GM06990 (cell line): Measurements from ENCODE around the gene LY6G6D.

Source experiments
- DNase-seq: peaks from one replicate; pipeline ENCODE4 v3.0.0-alpha.2; 2011; ENCODE audit not compliant: insufficient read length; ENCODE audit errors: extremely low read depth
- H3K27me3 ChIP-seq: replicated peaks from 2 replicates; pipeline ENCODE4 v1.6.0; 2011; ENCODE audit warnings: low read length; ENCODE audit not compliant: control insufficient read depth, insufficient read depth
- H3K36me3 ChIP-seq: 2 replicates; pipeline ENCODE4 v1.5.1; 2011; ENCODE audit warnings: low read length; ENCODE audit not compliant: control insufficient read depth, insufficient read depth
- H3K4me3 ChIP-seq: replicated peaks from 2 replicates; pipeline ENCODE4 v1.5.1; 2011; ENCODE audit warnings: low read depth, mild to moderate bottlenecking, control low read depth, low read length
- TF ChIP-seq, protein P1 (sequence below): IDR thresholded peaks from 2 replicates; pipeline ENCODE4 v1.5.1; 2011; ENCODE audit warnings: low read length, control low read depth, mild to moderate bottlenecking, inconsistent platforms; ENCODE audit not compliant: insufficient read depth, poor library complexity, severe bottlenecking

Gene LY6G6D

DNA sequence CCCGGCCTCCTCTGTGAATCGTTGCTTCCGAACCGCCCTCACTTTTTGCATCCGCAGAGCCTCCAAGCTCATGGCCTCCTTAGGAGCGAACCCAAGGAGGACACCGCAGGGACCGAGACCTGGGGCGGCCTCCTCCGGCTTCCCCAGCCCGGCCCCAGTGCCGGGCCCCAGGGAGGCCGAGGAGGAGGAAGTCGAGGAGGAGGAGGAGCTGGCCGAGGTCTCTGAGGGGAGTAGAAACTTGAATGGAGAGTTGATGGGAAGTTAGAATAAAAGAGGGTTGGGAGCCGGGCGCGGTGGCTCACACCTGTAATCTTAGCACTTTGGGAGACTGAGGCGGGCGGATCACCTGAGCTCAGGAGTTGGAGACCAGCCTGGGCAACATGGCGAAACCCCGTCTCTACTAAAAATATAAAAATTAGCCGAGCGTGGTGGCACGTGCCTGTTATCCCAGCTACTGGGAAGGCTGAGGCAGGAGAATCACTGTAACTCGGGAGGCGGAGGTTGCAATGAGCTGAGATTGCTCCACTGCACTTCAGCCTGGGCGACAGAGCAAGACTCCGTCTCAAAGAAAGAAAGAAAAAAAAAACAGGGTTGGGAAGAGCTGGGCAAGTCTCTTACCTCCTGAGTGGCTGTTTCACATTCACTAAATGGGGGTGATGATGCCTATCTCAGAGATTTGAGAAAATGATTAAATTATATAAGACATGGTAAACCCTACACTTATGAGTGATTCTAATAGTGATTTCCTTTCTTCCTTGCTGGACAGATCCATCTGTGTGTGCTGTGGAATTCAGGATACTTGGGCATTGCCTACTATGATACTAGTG, 25.5 kb downstream of the LY6G6D start:
- Histone ChIP-seq H3K4me3 (peak overlapping the region; percentile 91), H3K36me3 (peaks cover 6% of the 10 kb centered on the region), H3K27me3 (no peaks in the 10 kb centered on the region)
- TF ChIP-seq, protein P1, sequence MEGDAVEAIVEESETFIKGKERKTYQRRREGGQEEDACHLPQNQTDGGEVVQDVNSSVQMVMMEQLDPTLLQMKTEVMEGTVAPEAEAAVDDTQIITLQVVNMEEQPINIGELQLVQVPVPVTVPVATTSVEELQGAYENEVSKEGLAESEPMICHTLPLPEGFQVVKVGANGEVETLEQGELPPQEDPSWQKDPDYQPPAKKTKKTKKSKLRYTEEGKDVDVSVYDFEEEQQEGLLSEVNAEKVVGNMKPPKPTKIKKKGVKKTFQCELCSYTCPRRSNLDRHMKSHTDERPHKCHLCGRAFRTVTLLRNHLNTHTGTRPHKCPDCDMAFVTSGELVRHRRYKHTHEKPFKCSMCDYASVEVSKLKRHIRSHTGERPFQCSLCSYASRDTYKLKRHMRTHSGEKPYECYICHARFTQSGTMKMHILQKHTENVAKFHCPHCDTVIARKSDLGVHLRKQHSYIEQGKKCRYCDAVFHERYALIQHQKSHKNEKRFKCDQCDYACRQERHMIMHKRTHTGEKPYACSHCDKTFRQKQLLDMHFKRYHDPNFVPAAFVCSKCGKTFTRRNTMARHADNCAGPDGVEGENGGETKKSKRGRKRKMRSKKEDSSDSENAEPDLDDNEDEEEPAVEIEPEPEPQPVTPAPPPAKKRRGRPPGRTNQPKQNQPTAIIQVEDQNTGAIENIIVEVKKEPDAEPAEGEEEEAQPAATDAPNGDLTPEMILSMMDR, result no peak
- no peak for DNase-seq

DNA sequence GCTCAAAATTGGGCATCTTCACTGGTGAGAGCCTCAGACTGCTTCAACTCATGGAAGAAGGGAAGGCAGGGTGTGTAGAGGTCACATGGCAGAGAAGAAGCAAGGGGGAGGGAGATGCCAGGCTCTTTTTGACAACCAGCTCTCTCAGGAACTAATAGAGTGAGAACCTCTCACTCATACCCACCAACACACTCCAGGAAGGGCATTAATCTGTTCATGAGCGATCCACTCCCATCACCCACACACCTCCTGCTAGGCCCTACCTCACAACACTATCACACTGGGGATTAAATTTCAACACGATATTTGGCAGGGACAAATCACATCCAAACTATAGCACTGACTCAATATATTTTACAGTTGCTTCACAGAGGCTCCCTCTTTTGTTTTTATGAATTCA, 26.7 kb downstream of the LY6G6D start:
- DNase-seq, result no peak
- H3K4me3 ChIP-seq, result no peak overlapping the region
- no peaks in the 10 kb centered on the region for H3K27me3 ChIP-seq
- TF ChIP-seq, protein P1, result no peak
- H3K36me3 ChIP-seq, result peaks cover 6% of the 10 kb centered on the region

DNA sequence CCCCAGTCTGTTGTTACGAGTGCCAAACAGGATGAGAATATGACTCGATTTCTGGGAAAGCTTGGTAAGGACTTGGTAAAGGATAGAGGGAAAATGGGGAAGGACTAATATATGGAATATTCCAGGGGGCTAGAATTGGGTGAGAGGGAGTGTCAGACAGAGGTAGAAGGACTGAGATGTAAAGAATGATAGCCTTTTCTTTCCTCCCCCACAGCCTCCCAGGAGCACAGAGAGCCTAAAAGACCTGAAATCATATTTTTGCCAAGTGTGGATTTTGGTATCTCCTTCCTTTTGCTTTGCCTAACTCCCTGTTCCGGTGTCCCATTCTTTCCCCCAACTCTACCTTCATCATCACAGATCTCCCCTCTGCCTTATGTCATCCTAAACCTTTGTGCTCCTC, 27.7 kb downstream of the LY6G6D start:
- Histone ChIP-seq H3K27me3 (no peaks in the 10 kb centered on the region), H3K36me3 (peaks cover 10% of the 10 kb centered on the region), H3K4me3 (no peak overlapping the region)
- TF ChIP-seq, protein P1, result no peak
- DNase-seq, result no peak

DNA sequence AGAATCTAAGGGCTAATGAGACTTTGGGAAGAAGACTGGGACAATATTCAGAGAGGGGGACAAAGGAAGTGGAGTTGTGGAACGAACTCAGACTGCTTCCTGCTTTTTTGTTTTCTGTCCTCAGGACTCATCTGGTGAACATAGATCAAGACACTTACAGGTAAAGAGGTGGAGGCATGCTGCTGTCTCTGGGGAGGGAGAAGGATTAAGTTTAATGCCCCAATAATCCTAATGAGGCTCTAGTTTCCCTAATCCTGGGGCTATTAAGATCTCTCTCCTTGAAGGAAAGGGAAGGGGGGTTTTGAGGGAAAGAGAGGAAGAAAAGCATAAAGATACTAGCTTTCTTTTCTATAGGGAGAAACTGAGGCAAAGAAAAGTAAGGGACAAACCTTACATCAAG, 29.3 kb downstream of the LY6G6D start:
- peaks cover 12% of the 10 kb centered on the region for H3K36me3 ChIP-seq
- TF ChIP-seq, protein P1, result no peak
- H3K27me3 ChIP-seq, result no peaks in the 10 kb centered on the region
- no peak for DNase-seq
- no peak overlapping the region for H3K4me3 ChIP-seq

DNA sequence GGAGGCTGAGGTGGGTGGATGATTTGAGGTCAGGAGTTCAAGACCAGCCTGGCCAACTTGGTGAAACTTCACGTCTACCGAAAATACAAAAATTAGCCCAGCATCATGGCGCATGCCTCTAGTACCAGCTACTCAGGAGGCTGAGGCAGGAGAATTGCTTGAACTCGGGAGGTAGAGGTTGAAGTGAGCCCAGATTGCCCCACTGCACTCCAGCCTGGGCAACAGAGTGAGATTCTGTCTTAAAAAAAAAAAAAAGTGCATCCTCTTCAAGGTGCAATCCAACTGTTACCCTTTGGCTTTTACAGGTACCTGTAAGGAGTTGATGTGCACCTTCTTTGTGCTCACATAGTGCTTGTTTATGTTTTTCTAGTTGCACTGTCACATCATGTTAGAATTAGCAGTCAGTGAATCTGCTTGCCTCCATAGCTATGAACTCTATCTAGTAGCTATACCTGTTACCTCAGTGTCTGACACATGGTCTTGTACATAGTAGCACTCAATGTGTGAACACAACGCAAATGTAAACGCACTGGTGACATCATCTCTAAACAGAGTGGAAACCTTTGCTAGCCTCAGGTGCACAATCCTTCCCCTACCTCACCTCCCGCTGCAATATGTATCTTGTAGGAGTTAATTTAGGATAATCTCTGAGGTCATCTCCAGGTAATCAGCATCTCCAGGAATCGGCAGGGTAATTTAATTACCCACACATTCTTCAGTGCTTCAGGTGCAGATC, 34.3 kb downstream of the LY6G6D start:
- TF ChIP-seq, protein P1, result no peak
- no peak for DNase-seq
- Histone ChIP-seq H3K27me3 (no peaks in the 10 kb centered on the region), H3K36me3 (peaks cover 5% of the 10 kb centered on the region), H3K4me3 (no peak overlapping the region)
